ENCODE data around the gene WASHC4. TPM values are rescaled to one million over a fixed set of nuclear protein-coding genes. Genes with fewer than 3 reads are reported as not detected.
"Not testable (repeated sequence)": the region's sequence is repeated elsewhere in the genome, so short reads cannot be mapped to it uniquely, and the experiment has no call there.

WASHC4 gene
- total RNA-seq, 1 donor from 2014 or later, result 41.3 TPM

- H3K4me3 Mint-ChIP-seq (ENCODE audit: low read depth); H3K4me1 Mint-ChIP-seq (ENCODE audit: low read depth); H3K27me3 Mint-ChIP-seq (ENCODE audit: low read depth); intact Hi-C loops (cut with micrococcal nuclease); H3K27ac Mint-ChIP-seq; DNase-seq (ENCODE audit: low spot score): not testable (repeated sequence)
- H3K36me3 Mint-ChIP-seq (ENCODE audit: low read depth), result peaks cover 84% of the 10 kb centered on the region
- peaks cover 42% of the 10 kb centered on the region for H3K9me3 Mint-ChIP-seq
Measured at GRCh38 chr12:105183976-105184375, 76.4 kb downstream of the WASHC4 start.

GRCh38 chr12:105189293-105189692, 81.8 kb downstream of the WASHC4 start:
- DNase-seq (ENCODE audit: low spot score), result no peak
- Mint-ChIP-seq H3K36me3 (ENCODE audit: low read depth) (peaks cover 69% of the 10 kb centered on the region), H3K4me1 (ENCODE audit: low read depth) (no peaks in the 10 kb centered on the region), H3K9me3 (no peaks in the 10 kb centered on the region), H3K27ac (no peak overlapping the region), H3K4me3 (ENCODE audit: low read depth) (no peak overlapping the region), H3K27me3 (ENCODE audit: low read depth) (no peaks in the 10 kb centered on the region)
- intact Hi-C loops (cut with micrococcal nuclease), result no loop called here

GRCh38 chr12:105190530-105190929, 83.0 kb downstream of the WASHC4 start:
- H3K27ac Mint-ChIP-seq, result no peak overlapping the region
- intact Hi-C loops (cut with micrococcal nuclease), result no loop called here
- H3K4me1 Mint-ChIP-seq (ENCODE audit: low read depth), result no peaks in the 10 kb centered on the region
- H3K36me3 Mint-ChIP-seq (ENCODE audit: low read depth), result peaks cover 65% of the 10 kb centered on the region
- DNase-seq (ENCODE audit: low spot score), result no peak
- no peak overlapping the region for H3K4me3 Mint-ChIP-seq (ENCODE audit: low read depth)
- no peaks in the 10 kb centered on the region for H3K9me3 Mint-ChIP-seq
- H3K27me3 Mint-ChIP-seq (ENCODE audit: low read depth), result no peaks in the 10 kb centered on the region

DNA sequence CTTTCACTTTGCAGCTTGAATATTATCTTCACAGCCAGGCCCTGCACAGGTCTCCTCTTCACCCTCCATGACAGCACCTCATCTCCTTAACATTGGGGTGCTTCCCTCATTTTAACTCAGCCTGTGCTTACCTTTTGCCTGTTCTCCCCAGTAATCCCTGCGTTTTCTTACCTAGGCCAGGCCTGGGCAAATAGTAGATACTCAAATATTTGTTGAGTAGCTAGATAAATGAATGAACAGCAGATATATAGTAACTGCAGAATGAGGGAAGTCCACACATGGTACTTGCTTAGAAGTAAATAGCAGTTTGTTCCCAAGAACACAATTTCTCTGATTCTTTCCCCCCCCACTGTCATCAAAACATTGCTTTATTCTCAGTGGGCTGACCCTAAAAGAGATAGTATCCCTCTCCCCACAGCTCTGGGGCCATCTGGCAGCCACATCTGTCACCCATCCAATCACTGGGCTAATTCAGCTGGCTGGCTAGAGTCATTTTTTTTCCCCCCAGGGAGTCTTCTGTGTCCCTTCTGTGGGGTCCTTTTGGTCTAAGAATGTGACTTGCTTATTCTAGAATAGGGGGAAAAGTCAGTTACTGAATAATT, 85.2 kb downstream of the WASHC4 start:
- Mint-ChIP-seq H3K27ac (no peak overlapping the region), H3K4me3 (ENCODE audit: low read depth) (no peak overlapping the region), H3K4me1 (ENCODE audit: low read depth) (no peaks in the 10 kb centered on the region), H3K36me3 (ENCODE audit: low read depth) (peaks cover 60% of the 10 kb centered on the region), H3K9me3 (no peaks in the 10 kb centered on the region), H3K27me3 (ENCODE audit: low read depth) (no peaks in the 10 kb centered on the region)
- intact Hi-C loops (cut with micrococcal nuclease), result no loop called here
- no peak for DNase-seq (ENCODE audit: low spot score)

DNA sequence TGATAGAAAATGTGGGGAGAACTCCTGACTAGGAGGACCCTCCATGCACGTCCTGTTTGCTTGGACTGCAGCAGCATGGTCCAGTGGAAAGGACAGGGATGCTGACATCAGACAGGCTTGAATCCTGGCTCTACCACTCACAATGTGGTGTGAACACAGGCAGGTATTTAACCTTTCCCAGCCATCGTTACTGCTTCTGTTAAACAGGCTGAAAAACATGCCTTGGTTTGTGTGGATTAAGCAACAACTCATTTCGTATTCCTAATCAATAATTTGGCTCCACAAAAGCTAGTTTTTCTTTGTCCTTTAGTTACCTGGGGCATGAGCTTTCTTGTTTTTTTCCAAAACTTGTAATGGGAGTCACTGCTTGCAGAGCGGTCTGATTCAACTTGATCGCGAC, 87.4 kb downstream of the WASHC4 start:
- H3K4me3 Mint-ChIP-seq (ENCODE audit: low read depth), result no peak overlapping the region
- intact Hi-C loops (cut with micrococcal nuclease), result no loop called here
- H3K9me3 Mint-ChIP-seq, result no peaks in the 10 kb centered on the region
- no peak for DNase-seq (ENCODE audit: low spot score)
- H3K27me3 Mint-ChIP-seq (ENCODE audit: low read depth), result no peaks in the 10 kb centered on the region
- H3K4me1 Mint-ChIP-seq (ENCODE audit: low read depth), result no peaks in the 10 kb centered on the region
- no peak overlapping the region for H3K27ac Mint-ChIP-seq
- H3K36me3 Mint-ChIP-seq (ENCODE audit: low read depth), result peaks cover 52% of the 10 kb centered on the region

DNA sequence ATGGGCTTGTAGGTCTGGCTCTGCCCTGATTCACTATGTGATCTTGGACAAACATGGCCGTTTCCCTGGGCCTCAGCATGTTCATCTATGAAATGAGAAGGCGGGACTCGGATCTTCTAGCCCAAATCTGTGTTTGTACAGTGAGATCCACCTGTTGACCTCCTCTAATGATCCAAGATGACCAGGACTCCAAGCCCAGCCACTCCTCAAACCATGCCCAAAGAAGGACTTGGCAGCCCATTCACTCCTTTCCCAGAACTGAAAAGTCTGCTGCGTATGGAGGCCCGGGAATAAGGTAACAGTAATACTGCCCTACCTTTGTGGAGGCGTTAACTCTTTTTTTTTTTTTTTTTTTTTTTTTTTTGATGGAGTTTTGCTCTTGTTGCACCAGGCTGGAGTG, 88.6 kb downstream of the WASHC4 start:
- intact Hi-C loops (cut with micrococcal nuclease), result no loop called here
- H3K4me3 Mint-ChIP-seq (ENCODE audit: low read depth), result no peak overlapping the region
- no peak overlapping the region for H3K27ac Mint-ChIP-seq
- H3K9me3 Mint-ChIP-seq, result no peaks in the 10 kb centered on the region
- H3K27me3 Mint-ChIP-seq (ENCODE audit: low read depth), result no peaks in the 10 kb centered on the region
- no peak for DNase-seq (ENCODE audit: low spot score)
- no peaks in the 10 kb centered on the region for H3K4me1 Mint-ChIP-seq (ENCODE audit: low read depth)
- H3K36me3 Mint-ChIP-seq (ENCODE audit: low read depth), result peaks cover 41% of the 10 kb centered on the region

GRCh38 chr12:105198961-105199360, 91.4 kb downstream of the WASHC4 start:
- Mint-ChIP-seq H3K9me3 (no peaks in the 10 kb centered on the region), H3K4me3 (ENCODE audit: low read depth) (no peak overlapping the region), H3K27me3 (ENCODE audit: low read depth) (no peaks in the 10 kb centered on the region), H3K27ac (peak overlapping the region; percentile 38), H3K4me1 (ENCODE audit: low read depth) (no peaks in the 10 kb centered on the region), H3K36me3 (ENCODE audit: low read depth) (peaks cover 47% of the 10 kb centered on the region)
- no peak for DNase-seq (ENCODE audit: low spot score)
- intact Hi-C loops (cut with micrococcal nuclease), result no loop called here

- H3K36me3 Mint-ChIP-seq (ENCODE audit: low read depth), result peaks cover 51% of the 10 kb centered on the region
- H3K27ac Mint-ChIP-seq, result no peak overlapping the region
- H3K4me3 Mint-ChIP-seq (ENCODE audit: low read depth), result no peak overlapping the region
- DNase-seq (ENCODE audit: low spot score), result no peak
- H3K9me3 Mint-ChIP-seq, result no peaks in the 10 kb centered on the region
- intact Hi-C loops (cut with micrococcal nuclease), result no loop called here
- peaks cover 8% of the 10 kb centered on the region for H3K4me1 Mint-ChIP-seq (ENCODE audit: low read depth)
- H3K27me3 Mint-ChIP-seq (ENCODE audit: low read depth), result no peaks in the 10 kb centered on the region
Measured at GRCh38 chr12:105200385-105200784, 92.9 kb downstream of the WASHC4 start.

DNA sequence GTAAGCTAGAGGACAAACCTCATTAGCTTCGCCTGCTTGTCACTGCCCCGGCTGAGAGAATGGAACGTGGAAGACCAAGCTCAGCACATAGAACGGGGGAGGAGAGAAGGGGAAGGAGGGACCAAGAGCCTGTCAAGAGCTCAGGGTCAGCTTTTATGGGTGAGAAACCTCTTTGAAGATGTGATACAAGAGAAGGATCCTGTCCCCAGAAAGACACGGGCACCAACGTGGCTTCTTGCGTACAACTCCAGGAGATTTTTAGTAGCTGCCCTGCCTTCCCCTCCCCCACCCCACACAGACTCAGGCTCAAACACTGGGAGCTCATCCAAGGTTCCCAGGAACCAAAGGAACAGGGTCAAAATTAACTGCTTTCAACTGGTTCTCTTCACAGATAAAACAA, 93.8 kb downstream of the WASHC4 start:
- H3K4me1 Mint-ChIP-seq (ENCODE audit: low read depth), result peaks cover 11% of the 10 kb centered on the region
- no peak for DNase-seq (ENCODE audit: low spot score)
- H3K4me3 Mint-ChIP-seq (ENCODE audit: low read depth), result no peak overlapping the region
- no peaks in the 10 kb centered on the region for H3K9me3 Mint-ChIP-seq
- no peak overlapping the region for H3K27ac Mint-ChIP-seq
- H3K36me3 Mint-ChIP-seq (ENCODE audit: low read depth), result peaks cover 56% of the 10 kb centered on the region
- no peaks in the 10 kb centered on the region for H3K27me3 Mint-ChIP-seq (ENCODE audit: low read depth)
- intact Hi-C loops (cut with micrococcal nuclease), result no loop called here

- DNase-seq (ENCODE audit: low spot score), result no peak
- H3K36me3 Mint-ChIP-seq (ENCODE audit: low read depth), result peaks cover 64% of the 10 kb centered on the region
- no peak overlapping the region for H3K27ac Mint-ChIP-seq
- H3K4me1 Mint-ChIP-seq (ENCODE audit: low read depth), result peaks cover 12% of the 10 kb centered on the region
- intact Hi-C loops (cut with micrococcal nuclease), result no loop called here
- no peaks in the 10 kb centered on the region for H3K9me3 Mint-ChIP-seq
- H3K4me3 Mint-ChIP-seq (ENCODE audit: low read depth), result no peak overlapping the region
- no peaks in the 10 kb centered on the region for H3K27me3 Mint-ChIP-seq (ENCODE audit: low read depth)
Measured at GRCh38 chr12:105202202-105202601, 94.7 kb downstream of the WASHC4 start.

DNA sequence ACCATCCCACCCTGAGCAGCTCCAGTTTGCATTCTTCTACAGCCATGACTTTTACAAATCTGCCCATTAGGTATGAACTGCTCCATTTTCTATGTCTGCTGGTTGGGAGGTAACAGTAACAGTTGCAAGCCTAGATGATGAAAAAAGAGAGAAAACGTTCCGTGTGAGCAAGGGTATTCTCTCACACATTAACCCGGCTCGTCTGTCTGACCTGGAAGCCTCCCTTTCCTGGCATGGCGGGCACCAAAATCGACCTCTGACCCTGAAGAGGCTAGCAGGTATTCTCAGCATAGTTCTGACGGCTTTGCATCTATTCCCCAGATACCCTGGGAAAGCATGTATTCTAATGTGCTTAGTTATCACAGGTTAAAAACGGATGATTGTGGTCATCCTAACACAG, 96.6 kb downstream of the WASHC4 start:
- no peak for DNase-seq (ENCODE audit: low spot score)
- Mint-ChIP-seq H3K9me3 (no peaks in the 10 kb centered on the region), H3K27me3 (ENCODE audit: low read depth) (no peaks in the 10 kb centered on the region), H3K4me1 (ENCODE audit: low read depth) (peaks cover 12% of the 10 kb centered on the region), H3K27ac (peak overlapping the region; percentile 4), H3K36me3 (ENCODE audit: low read depth) (peaks cover 70% of the 10 kb centered on the region), H3K4me3 (ENCODE audit: low read depth) (no peak overlapping the region)
- intact Hi-C loops (cut with micrococcal nuclease), result no loop called here

DNA sequence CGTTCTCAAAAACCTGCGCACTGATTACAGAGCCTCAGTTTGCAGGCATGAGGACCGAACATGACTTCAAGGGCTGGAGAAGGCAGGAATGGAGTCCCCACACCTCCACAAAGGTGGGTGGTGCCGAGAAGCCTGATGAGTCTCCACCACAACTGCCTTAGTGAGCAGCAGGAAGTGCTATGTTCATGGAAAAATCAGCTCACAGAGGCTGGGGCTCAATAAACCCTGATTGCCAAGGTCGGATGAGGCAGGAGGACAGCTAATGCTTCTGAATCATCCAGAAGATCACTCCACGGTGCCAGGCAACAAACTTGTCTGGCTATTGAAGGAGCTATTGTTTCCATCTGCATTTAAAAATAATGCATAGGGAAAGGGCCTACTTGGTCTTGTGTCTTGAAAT, 97.4 kb downstream of the WASHC4 start:
- Mint-ChIP-seq H3K4me1 (ENCODE audit: low read depth) (peaks cover 12% of the 10 kb centered on the region), H3K4me3 (ENCODE audit: low read depth) (no peak overlapping the region), H3K36me3 (ENCODE audit: low read depth) (peaks cover 74% of the 10 kb centered on the region), H3K27me3 (ENCODE audit: low read depth) (no peaks in the 10 kb centered on the region), H3K27ac (peak overlapping the region; percentile 84), H3K9me3 (no peaks in the 10 kb centered on the region)
- intact Hi-C loops (cut with micrococcal nuclease), result no loop called here
- DNase-seq (ENCODE audit: low spot score), result no peak

GRCh38 chr12:105205322-105206048, 98.0 kb downstream of the WASHC4 start:
- no peak for DNase-seq (ENCODE audit: low spot score)
- H3K36me3 Mint-ChIP-seq (ENCODE audit: low read depth), result peaks cover 74% of the 10 kb centered on the region
- H3K9me3 Mint-ChIP-seq, result no peaks in the 10 kb centered on the region
- H3K4me3 Mint-ChIP-seq (ENCODE audit: low read depth), result no peak overlapping the region
- H3K27me3 Mint-ChIP-seq (ENCODE audit: low read depth), result no peaks in the 10 kb centered on the region
- intact Hi-C loops (cut with micrococcal nuclease), result no loop called here
- H3K27ac Mint-ChIP-seq, result peak overlapping the region; percentile 84
- peaks cover 12% of the 10 kb centered on the region for H3K4me1 Mint-ChIP-seq (ENCODE audit: low read depth)
